A549 (cell line): ENCODE measurements around the gene GNB1. TPM values are rescaled to one million over a fixed set of nuclear protein-coding genes. Genes with fewer than 3 reads are reported as not detected.

Experiments used
- ATAC-seq, 2 experiments: fragments of 200-7000 bp in 1 of 2; fragments of >200 bp in 1 of 2; cut with Nextera tagmentation in 1 of 2; cut with Tn5 transposase in 1 of 2; 3 replicates each; pipeline versions ENCODE4 v1.8.0 to v1.9.1; 2018 to 2020; ENCODE audit warnings: mild to moderate bottlenecking in 1 of 2, moderate library complexity in 1 of 2
- CTCF ChIA-PET: fragments of 300-600 bp; sonication (Branson Sonifier 250); formaldehyde crosslinking; extraction: SDS; loops from one replicate; lab custom pipeline; 2021; ENCODE audit warnings: antibody characterized with exemption, inconsistent platforms; lab: Yijun Ruan, JAX
- POLR2A ChIA-PET: fragments of 350-600 bp; formaldehyde crosslinking; extraction: SDS; loops from one replicate; lab custom pipeline; 2021; ENCODE audit warnings: antibody characterized with exemption, inconsistent platforms; lab: Yijun Ruan, JAX
- DNase-seq, 2 experiments: peaks; one replicate each; pipeline versions ENCODE4 v3.0.0 to v3.0.0-alpha.2; 2011 to 2016; ENCODE audit warnings: low read depth in 1 of 2, low spot score in 1 of 2
- FAIRE-seq: peaks from 2 replicates; lab custom pipeline; 2011; peaks lifted over from hg19 to GRCh38; lab: Jason Lieb, UNC
- H3K27ac ChIP-seq, 2 experiments: fragments of >200 bp; sonication (Bioruptor Twin); formaldehyde crosslinking; 3 replicates each; pipeline ENCODE4 v1.5.1; 2016 to 2017
- H3K4me1 ChIP-seq: fragments of >200 bp; sonication (Bioruptor Twin); formaldehyde crosslinking; 3 replicates; pipeline ENCODE4 v1.6.1; 2016
- H3K4me2 ChIP-seq: fragments of >200 bp; sonication (Bioruptor Twin); formaldehyde crosslinking; 3 replicates; pipeline ENCODE4 v1.6.1; 2016
- H3K4me3 ChIP-seq: fragments of >200 bp; sonication (Bioruptor Twin); formaldehyde crosslinking; 3 replicates; pipeline ENCODE4 v1.5.1; 2016
- H3K9me3 ChIP-seq: fragments of >200 bp; sonication (Bioruptor Twin); formaldehyde crosslinking; 3 replicates; pipeline ENCODE4 v1.6.1; 2016
- ATOH8 ChIP-seq: fragments of 250-450 bp; sonication (Bioruptor Pico); IDR thresholded peaks from 2 replicates; pipeline ENCODE4 v1.5.0; 2020; ENCODE audit warnings: low read depth, mild to moderate bottlenecking, moderate library complexity
- BHLHE40 ChIP-seq: IDR thresholded peaks from 2 replicates; pipeline ENCODE4 v1.6.1; 2012; ENCODE audit warnings: low read depth, low read length, inconsistent platforms
- CBX2 ChIP-seq: fragments of 200-600 bp; sonication (generic); IDR thresholded peaks from 2 replicates; pipeline ENCODE4 v1.6.1; 2016; ENCODE audit warnings: low read depth, mild to moderate bottlenecking, borderline replicate concordance
- FOXS1 ChIP-seq: fragments of 250-450 bp; sonication (Bioruptor Pico); IDR thresholded peaks from 2 replicates; pipeline ENCODE4 v1.5.0; 2020; ENCODE audit warnings: mild to moderate bottlenecking, moderate library complexity
- HOXB5 ChIP-seq: fragments of 250-450 bp; sonication (Bioruptor Pico); IDR thresholded peaks from 2 replicates; pipeline ENCODE4 v1.5.0; 2020; ENCODE audit warnings: mild to moderate bottlenecking, moderate library complexity
- POLR2AphosphoS2 ChIP-seq: conservative IDR thresholded peaks from 2 replicates; pipeline ENCODE4 v1.6.1; 2012; ENCODE audit warnings: low read length, improper control_type of control experiment, inconsistent platforms
- RARB ChIP-seq: fragments of 250-450 bp; sonication (Bioruptor Pico); IDR thresholded peaks from 2 replicates; pipeline ENCODE4 v1.8.0; 2021; ENCODE audit warnings: mild to moderate bottlenecking, moderate library complexity
- REST ChIP-seq: fragments of 200-600 bp; sonication (generic); IDR thresholded peaks from 2 replicates; pipeline ENCODE4 v1.6.1; 2016; ENCODE audit warnings: antibody characterized with exemption, mild to moderate bottlenecking, moderate library complexity
- SMC3 ChIP-seq: fragments of >200 bp; sonication (Bioruptor Twin); formaldehyde crosslinking; IDR thresholded peaks from 3 replicates; pipeline ENCODE4 v1.6.1; 2018; ENCODE audit warnings: inconsistent platforms
- SREBF2 ChIP-seq: fragments of 450-650 bp; IDR thresholded peaks from 2 replicates; pipeline ENCODE4 v1.6.1; 2014; ENCODE audit warnings: mild to moderate bottlenecking, moderate library complexity
- USF2 ChIP-seq: fragments of 450-650 bp; IDR thresholded peaks from 2 replicates; pipeline ENCODE4 v1.6.1; 2014; ENCODE audit warnings: antibody characterized with exemption
- WGBS: methylation state at CpG from one replicate; pipeline ENCODE4 v1.1.6; 2017; ENCODE audit errors: missing lambda C conversion rate; 5-methylcytosine and 5-hydroxymethylcytosine counted together
- polyA plus RNA-seq, 4 experiments: library from polyadenylated mRNA; depleted of rRNA in 3 of 4; stranded (reverse); fragments of >200 nt; fragmentation: RNase III in 1 of 4; extraction: RNeasy Plus Mini Kit Qiagen cat#74134 plus additional on column Dnase treatment in 1 of 4; gene quantifications; 2 replicates in 3 of 4; 3 replicates in 1 of 4; pipeline ENCODE4 v1.2.3, GENCODE V29; 2011 to 2017

Gene GNB1
- polyA plus RNA-seq, 2 of the 4 experiments (the other 2 are of a cell fraction), result 159 to 270 TPM

- no peak overlapping the region for H3K27ac ChIP-seq
- no peak overlapping the region for H3K4me3 ChIP-seq
- ATAC-seq (no peak), DNase-seq (no peak), FAIRE-seq (no peak)
- 58% methylated on average over 16 of the region's 34 CpGs for WGBS
- no peaks in the 10 kb centered on the region for H3K9me3 ChIP-seq
- no peaks in the 10 kb centered on the region for H3K4me1 ChIP-seq
- ChIA-PET POLR2A (no interaction called here), CTCF (interaction anchor here (1.2 to 1.9 kb wide), 2 partner anchors 16 kb away, joined by 3 to 6 read pairs; no protein-coding TSS in a partner anchor)
- TF ChIP-seq RARB (no peak), BHLHE40 (no peak)
- H3K4me2 ChIP-seq, result no peak overlapping the region
Observed at GRCh38 chr1:1928231-1929101, 37.6 kb upstream of the GNB1 start.

- ChIA-PET POLR2A (no interaction called here), CTCF (interaction anchor here (1.2 kb wide), 1 partner anchor 17 kb away, joined by 3 read pairs; no protein-coding TSS in a partner anchor)
- 66% methylated on average over 10 of the region's 25 CpGs for WGBS
Observed at GRCh38 chr1:1927751-1928150, 36.9 kb upstream of the GNB1 start.

More at GRCh38 chr1:1927751-1928150, 36.9 kb upstream of the GNB1 start:
- no peak for FAIRE-seq
- Histone ChIP-seq H3K9me3 (no peaks in the 10 kb centered on the region), H3K4me3 (no peak overlapping the region), H3K4me2 (no peak overlapping the region), H3K4me1 (no peaks in the 10 kb centered on the region), H3K27ac (no peak overlapping the region)
- no peak for DNase-seq
- ATAC-seq, result no peak
- TF ChIP-seq FOXS1 (CRISPR knock-in tag), result no peak
- no peak for TF ChIP-seq ATOH8 (CRISPR knock-in tag)
- no peak for TF ChIP-seq USF2
- TF ChIP-seq SREBF2, result no peak
- TF ChIP-seq SMC3, result no peak
- no peak for TF ChIP-seq REST
- no peak for TF ChIP-seq POLR2AphosphoS2
- TF ChIP-seq CBX2, result no peak
- no peak for TF ChIP-seq HOXB5
